Lower leg skin (tissue), 3 donors: ENCODE results near the gene ZNF148.

ENCODE experiments used
- POLR2A ChIP-seq, 2 donors: fragments of 450-650 bp; IDR thresholded peaks; one replicate each; pipeline ENCODE4 v1.6.1; 2016 to 2017; ENCODE audit warnings: antibody characterized with exemption in 2 of 2, mild to moderate bottlenecking in 1 of 2, moderate library complexity in 1 of 2
- TF ChIP-seq, protein P1 (sequence below), 3 donors: fragments of 450-650 bp; IDR thresholded peaks; one replicate each; pipeline ENCODE4 v1.5.1; 2016; ENCODE audit warnings: antibody characterized with exemption in 3 of 3, mild to moderate bottlenecking in 3 of 3, moderate library complexity in 2 of 3

DNA sequence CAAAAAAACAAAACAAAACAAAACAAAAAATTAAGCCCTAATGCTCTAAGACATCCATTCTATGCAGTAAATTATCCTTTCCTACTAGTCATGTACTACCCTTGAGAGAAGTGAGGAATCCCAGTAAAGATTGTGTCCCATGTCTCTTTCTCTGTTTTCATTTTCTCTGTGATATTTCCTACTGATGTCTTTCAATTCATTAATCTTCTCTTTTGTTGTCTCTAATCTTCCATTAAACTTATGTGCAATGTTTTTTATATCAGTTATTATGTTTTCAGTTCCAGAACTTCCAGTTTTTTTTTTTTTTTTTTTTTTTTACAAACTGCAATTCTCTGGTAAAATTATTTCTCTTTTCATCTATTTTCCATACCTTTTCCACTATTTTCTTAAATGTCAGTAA lies 118.5 kb downstream of the ZNF148 start:
- TF ChIP-seq, protein P1, sequence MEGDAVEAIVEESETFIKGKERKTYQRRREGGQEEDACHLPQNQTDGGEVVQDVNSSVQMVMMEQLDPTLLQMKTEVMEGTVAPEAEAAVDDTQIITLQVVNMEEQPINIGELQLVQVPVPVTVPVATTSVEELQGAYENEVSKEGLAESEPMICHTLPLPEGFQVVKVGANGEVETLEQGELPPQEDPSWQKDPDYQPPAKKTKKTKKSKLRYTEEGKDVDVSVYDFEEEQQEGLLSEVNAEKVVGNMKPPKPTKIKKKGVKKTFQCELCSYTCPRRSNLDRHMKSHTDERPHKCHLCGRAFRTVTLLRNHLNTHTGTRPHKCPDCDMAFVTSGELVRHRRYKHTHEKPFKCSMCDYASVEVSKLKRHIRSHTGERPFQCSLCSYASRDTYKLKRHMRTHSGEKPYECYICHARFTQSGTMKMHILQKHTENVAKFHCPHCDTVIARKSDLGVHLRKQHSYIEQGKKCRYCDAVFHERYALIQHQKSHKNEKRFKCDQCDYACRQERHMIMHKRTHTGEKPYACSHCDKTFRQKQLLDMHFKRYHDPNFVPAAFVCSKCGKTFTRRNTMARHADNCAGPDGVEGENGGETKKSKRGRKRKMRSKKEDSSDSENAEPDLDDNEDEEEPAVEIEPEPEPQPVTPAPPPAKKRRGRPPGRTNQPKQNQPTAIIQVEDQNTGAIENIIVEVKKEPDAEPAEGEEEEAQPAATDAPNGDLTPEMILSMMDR (IDR thresholded peaks at IDR 0.05): no peak
- TF ChIP-seq POLR2A (IDR thresholded peaks at IDR 0.05): no peak
